Upper lobe of right lung (tissue), 1 donor: Measurements from ENCODE around the gene MXD4. TPM values are rescaled to one million over a fixed set of nuclear protein-coding genes. Genes with fewer than 3 reads are reported as not detected.
A peak's percentile ranks its signal among the peaks of the same experiment; 100 is the strongest.

ENCODE experiments used
- ATAC-seq: fragments of 200-7000 bp; cut with Tn5 transposase; one replicate; pipeline ENCODE4 v1.9.1; 2020; ENCODE audit warnings: mild to moderate bottlenecking, moderate library complexity
- DNase-seq: peaks from one replicate; pipeline ENCODE4 v3.0.0-alpha.2; 2020
- H3K27ac ChIP-seq: fragments of 200-600 bp; one replicate; pipeline ENCODE4 v1.8.0; 2022
- H3K27me3 ChIP-seq: fragments of 200-600 bp; one replicate; pipeline ENCODE4 v1.8.0; 2022; ENCODE audit warnings: mild to moderate bottlenecking
- H3K36me3 ChIP-seq: fragments of 200-600 bp; one replicate; pipeline ENCODE4 v1.8.0; 2022
- H3K4me1 ChIP-seq: fragments of 200-600 bp; one replicate; pipeline ENCODE4 v1.8.0; 2022
- H3K4me3 ChIP-seq: fragments of 200-600 bp; one replicate; pipeline ENCODE4 v1.8.0; 2022; ENCODE audit warnings: mild to moderate bottlenecking
- H3K9me3 ChIP-seq: fragments of 200-600 bp; one replicate; pipeline ENCODE4 v1.8.0; 2022
- intact Hi-C: fragments of 100-400 bp; cut with DNase I; formaldehyde crosslinking; loops from one replicate; pipeline ENCODE4 v1.11.0; 2022
- total RNA-seq: library from RNA; stranded (reverse); fragmentation: NEBNext Ultra II Directional; extraction: Animal tissue kit (Norgen Biotek cat#: 25700); gene quantifications from one replicate; pipeline ENCODE4 v1.2.1, GENCODE V29; 2021
- TF ChIP-seq, protein P1 (sequence below): fragments of 200-600 bp; IDR thresholded peaks from one replicate; pipeline ENCODE4 v1.8.0; 2022; ENCODE audit warnings: antibody characterized with exemption
- donor health status: DM: no; HTN: yes; CAD: no; lungs with severe emphysema.

MXD4 gene
- total RNA-seq, 1 donor from 2014 or later, result 72.7 TPM

DNA sequence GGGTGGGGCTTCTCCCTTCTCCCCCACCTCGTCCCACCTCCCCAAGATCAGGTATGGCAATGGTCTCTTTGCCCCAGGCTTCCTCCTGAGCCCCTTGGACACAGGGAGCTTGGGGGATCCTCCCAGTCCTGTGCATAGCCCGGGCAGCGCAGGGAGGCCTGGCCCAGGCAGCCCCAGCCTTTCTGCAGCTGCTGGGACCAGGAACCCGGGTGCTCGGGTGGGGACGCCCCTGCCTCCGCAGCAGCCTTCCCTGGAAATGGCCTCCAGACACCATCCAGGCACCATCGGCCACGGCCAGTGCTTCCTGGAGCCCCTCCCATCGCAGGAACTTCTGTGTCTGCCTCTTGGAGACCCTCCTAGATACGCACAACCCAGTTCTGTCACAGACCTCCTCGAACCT is 5.9 kb upstream of the MXD4 start:
- ATAC-seq, result no peak
- TF ChIP-seq, protein P1, sequence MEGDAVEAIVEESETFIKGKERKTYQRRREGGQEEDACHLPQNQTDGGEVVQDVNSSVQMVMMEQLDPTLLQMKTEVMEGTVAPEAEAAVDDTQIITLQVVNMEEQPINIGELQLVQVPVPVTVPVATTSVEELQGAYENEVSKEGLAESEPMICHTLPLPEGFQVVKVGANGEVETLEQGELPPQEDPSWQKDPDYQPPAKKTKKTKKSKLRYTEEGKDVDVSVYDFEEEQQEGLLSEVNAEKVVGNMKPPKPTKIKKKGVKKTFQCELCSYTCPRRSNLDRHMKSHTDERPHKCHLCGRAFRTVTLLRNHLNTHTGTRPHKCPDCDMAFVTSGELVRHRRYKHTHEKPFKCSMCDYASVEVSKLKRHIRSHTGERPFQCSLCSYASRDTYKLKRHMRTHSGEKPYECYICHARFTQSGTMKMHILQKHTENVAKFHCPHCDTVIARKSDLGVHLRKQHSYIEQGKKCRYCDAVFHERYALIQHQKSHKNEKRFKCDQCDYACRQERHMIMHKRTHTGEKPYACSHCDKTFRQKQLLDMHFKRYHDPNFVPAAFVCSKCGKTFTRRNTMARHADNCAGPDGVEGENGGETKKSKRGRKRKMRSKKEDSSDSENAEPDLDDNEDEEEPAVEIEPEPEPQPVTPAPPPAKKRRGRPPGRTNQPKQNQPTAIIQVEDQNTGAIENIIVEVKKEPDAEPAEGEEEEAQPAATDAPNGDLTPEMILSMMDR, result no peak
- intact Hi-C loops, result no loop called here
- Histone ChIP-seq H3K27ac (no peak overlapping the region), H3K4me1 (peaks cover 28% of the 10 kb centered on the region), H3K4me3 (no peak overlapping the region), H3K36me3 (no peaks in the 10 kb centered on the region), H3K27me3 (no peaks in the 10 kb centered on the region), H3K9me3 (no peaks in the 10 kb centered on the region)
- DNase-seq, result no peak

DNA sequence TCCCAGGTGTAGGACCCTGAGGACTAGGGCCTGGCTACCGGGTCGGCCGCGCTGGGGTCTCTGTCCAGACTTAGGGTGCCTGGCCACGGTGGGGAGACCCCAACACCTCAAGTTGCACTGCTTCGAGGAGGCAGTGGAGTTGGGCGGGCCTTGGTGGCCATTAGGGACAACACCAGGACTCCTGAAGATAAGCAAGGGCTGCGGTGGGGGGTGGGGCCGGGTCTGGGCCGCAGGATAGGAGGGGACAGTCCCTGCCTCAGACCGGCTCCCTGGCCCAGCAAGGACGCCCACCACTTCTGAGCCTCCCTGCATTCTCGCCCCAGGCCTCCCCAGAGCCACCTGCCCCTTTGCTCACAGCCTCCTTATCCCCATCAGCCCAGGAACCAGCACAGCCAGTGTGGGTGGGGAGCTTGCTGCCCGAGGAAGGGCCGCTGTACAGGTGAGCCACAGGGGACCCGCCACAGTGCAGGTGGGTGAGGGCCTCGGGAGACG is 5.5 kb upstream of the MXD4 start:
- H3K9me3 ChIP-seq, result no peaks in the 10 kb centered on the region
- intact Hi-C loops, result no loop called here
- DNase-seq, result no peak
- ATAC-seq, result no peak
- no peaks in the 10 kb centered on the region for H3K36me3 ChIP-seq
- H3K27me3 ChIP-seq, result no peaks in the 10 kb centered on the region
- peaks cover 30% of the 10 kb centered on the region for H3K4me1 ChIP-seq
- H3K4me3 ChIP-seq, result no peak overlapping the region
- TF ChIP-seq, protein P1, result no peak
- H3K27ac ChIP-seq, result no peak overlapping the region

DNA sequence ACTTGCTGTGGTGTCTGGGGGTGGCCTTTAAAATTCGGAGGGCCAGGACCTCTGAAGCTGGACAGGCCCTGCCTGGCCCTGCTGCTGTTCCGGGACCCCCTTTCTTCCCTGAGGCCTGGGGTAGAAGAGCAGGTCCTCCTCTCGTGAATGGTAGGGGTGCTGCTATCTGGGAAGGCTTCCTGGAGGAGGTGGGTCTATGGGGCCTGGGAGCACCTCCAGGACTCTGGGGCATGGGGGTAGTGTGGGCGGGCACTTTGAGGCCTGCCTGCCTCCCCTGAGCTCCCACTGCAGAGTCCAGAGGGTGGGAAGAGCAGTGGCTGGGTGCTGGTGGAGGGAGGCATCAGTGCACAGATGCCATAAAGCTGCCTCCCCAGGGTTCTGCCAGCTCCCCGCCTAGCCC is 4.9 kb upstream of the MXD4 start:
- Histone ChIP-seq H3K4me1 (peaks cover 30% of the 10 kb centered on the region), H3K27ac (no peak overlapping the region), H3K9me3 (no peaks in the 10 kb centered on the region), H3K4me3 (no peak overlapping the region), H3K36me3 (no peaks in the 10 kb centered on the region), H3K27me3 (no peaks in the 10 kb centered on the region)
- DNase-seq (no peak), ATAC-seq (no peak)
- intact Hi-C loops, result no loop called here
- TF ChIP-seq, protein P1, result no peak

DNA sequence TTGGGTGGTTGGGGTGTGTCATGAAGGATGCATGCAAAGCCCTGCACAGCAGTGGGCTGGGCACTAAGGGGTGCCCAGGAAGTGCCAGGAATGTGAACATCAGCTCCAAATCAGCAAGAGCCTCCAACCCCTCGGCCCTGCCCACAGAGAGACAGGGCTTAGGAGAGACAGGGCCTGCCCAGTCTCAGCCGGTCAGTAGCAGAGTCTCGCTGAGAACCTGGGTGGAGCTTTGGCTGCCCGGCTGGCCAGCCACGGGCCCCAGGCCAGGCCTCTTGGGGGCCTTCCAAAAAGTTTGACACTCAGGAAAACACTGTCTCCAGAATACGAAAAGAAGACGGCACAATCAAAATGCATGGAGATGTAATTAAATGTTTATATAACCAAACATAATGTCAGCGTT is 4.3 kb upstream of the MXD4 start:
- no peaks in the 10 kb centered on the region for H3K36me3 ChIP-seq
- TF ChIP-seq, protein P1, result no peak
- H3K4me1 ChIP-seq, result peaks cover 30% of the 10 kb centered on the region
- no peaks in the 10 kb centered on the region for H3K9me3 ChIP-seq
- intact Hi-C loops, result no loop called here
- peak; percentile 83 for DNase-seq
- peak; percentile 7 for ATAC-seq
- no peak overlapping the region for H3K4me3 ChIP-seq
- H3K27me3 ChIP-seq, result no peaks in the 10 kb centered on the region
- peak overlapping the region; percentile 71 for H3K27ac ChIP-seq

DNA sequence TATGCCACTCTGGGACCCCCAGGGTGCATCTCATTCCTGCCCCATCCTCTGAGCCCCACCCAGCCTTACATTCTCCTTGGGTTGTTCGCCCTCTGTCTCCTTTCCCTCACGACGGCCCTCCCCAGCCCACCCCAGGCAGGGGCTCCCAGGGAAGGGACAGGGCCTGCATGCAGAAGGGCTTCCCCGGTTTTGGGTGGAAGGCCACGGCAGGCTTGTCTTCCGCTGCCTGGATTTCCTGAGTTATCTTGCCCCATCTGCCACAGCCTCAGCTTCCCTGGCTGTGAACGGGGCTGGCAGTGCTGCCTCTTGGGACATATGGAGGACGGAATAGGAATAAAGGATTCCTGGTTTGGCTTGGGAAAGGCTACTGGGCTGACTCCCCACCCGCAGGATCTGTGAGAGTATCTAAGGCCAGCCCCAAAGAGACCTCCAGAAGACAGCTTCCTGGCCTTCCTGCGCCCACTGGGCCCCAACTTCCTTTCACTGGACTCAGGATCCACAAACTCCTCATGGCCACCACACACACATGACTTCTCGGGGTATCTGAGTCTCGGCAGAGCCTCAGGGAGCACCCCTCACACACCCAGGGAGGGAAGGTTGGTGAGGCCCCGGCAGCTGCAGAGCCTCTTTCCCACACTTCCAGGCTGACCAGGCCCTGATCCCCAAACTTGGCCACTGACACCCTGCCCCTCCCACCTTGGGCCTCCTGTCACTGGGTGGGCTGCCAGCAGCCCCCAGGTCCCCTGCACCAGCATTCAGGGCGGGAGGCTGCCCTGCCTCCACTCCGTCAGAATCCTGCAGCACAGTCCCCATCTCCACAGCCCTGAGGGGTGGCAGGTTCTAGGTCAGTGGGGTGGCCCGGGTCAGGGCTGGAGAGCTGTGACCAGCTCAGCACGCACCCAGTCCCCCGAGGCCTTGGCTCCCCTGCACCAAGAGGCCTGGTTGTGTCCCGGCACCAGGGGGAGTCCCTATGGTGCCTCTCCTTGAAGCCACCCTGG is 3.5 kb upstream of the MXD4 start:
- H3K27me3 ChIP-seq, result no peaks in the 10 kb centered on the region
- H3K36me3 ChIP-seq, result no peaks in the 10 kb centered on the region
- no peak overlapping the region for H3K4me3 ChIP-seq
- DNase-seq (no peak), ATAC-seq (no peak)
- peaks cover 34% of the 10 kb centered on the region for H3K4me1 ChIP-seq
- intact Hi-C loops, result no loop called here
- no peaks in the 10 kb centered on the region for H3K9me3 ChIP-seq
- H3K27ac ChIP-seq, result peak overlapping the region; percentile 71
- TF ChIP-seq, protein P1, result no peak
